ENCODE data around the gene SNAPC2. TPM values are rescaled to one million over a fixed set of nuclear protein-coding genes. Genes with fewer than 3 reads are reported as not detected.
A peak's percentile ranks its signal among the peaks of the same experiment; 100 is the strongest.

Gene SNAPC2
- total and polyA plus RNA-seq, 2 of the 13 experiments (the other 11 are each of a cell fraction or from before 2014, with no cell fraction given) = 10.2 to 12.7 TPM

DNA sequence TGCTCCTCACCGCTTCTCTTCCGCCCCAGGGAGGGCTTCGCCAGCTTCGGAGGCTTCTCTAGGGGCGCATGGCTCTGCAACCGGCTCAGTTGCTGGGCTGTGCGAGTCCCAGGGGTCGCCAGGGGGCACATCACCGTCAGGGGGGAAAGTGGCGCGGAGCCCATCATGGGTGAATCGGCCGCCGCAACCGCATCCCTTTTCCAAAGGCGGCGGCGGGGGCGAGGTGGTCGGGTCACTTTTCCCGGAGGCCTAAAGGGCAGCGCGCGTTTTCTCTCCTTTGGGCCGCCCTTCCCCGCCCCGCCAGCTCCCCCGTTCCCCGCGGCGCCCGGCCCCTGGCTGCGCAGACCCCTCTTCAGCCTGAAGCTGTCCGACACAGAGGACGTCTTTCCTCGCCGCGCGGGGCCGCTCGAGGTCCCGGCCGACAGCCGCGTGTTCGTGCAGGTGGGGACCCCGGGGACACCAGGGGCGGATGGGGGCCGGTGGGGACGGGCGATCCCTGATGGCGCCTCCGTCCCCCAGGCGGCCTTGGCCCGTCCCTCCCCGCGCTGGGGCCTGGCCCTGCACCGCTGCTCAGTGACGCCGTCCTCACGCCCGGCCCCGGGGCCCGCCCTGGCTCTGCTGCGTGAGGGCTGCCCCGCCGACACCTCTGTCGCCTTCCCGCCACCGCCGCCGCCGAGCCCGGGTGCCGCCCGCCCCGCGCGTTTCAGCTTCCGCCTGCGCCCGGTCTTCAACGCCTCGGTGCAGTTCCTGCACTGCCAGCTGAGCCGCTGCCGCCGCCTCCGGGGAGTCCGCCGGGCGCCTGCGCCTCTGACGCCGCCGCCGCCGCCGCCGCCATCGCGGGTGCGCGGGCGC lies 3.8 kb upstream of the SNAPC2 start (continued):
- TF ChIP-seq, protein P1, sequence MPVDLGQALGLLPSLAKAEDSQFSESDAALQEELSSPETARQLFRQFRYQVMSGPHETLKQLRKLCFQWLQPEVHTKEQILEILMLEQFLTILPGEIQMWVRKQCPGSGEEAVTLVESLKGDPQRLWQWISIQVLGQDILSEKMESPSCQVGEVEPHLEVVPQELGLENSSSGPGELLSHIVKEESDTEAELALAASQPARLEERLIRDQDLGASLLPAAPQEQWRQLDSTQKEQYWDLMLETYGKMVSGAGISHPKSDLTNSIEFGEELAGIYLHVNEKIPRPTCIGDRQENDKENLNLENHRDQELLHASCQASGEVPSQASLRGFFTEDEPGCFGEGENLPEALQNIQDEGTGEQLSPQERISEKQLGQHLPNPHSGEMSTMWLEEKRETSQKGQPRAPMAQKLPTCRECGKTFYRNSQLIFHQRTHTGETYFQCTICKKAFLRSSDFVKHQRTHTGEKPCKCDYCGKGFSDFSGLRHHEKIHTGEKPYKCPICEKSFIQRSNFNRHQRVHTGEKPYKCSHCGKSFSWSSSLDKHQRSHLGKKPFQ (CRISPR knock-in tag; IDR thresholded peaks at IDR 0.05; ENCODE audit: insufficient replicate concordance) = peak; percentile 24
- TF ChIP-seq, protein P2, sequence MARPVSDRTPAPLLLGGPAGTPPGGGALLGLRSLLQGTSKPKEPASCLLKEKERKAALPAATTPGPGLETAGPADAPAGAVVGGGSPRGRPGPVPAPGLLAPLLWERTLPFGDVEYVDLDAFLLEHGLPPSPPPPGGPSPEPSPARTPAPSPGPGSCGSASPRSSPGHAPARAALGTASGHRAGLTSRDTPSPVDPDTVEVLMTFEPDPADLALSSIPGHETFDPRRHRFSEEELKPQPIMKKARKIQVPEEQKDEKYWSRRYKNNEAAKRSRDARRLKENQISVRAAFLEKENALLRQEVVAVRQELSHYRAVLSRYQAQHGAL (CRISPR knock-in tag; IDR thresholded peaks at IDR 0.05; ENCODE audit: not compliant biosample characterization) = no peak
- TF ChIP-seq MYC (CRISPR knock-in tag; IDR thresholded peaks at IDR 0.05; ENCODE audit: borderline replicate concordance) = peak; percentile 48
- TF ChIP-seq, protein P3, sequence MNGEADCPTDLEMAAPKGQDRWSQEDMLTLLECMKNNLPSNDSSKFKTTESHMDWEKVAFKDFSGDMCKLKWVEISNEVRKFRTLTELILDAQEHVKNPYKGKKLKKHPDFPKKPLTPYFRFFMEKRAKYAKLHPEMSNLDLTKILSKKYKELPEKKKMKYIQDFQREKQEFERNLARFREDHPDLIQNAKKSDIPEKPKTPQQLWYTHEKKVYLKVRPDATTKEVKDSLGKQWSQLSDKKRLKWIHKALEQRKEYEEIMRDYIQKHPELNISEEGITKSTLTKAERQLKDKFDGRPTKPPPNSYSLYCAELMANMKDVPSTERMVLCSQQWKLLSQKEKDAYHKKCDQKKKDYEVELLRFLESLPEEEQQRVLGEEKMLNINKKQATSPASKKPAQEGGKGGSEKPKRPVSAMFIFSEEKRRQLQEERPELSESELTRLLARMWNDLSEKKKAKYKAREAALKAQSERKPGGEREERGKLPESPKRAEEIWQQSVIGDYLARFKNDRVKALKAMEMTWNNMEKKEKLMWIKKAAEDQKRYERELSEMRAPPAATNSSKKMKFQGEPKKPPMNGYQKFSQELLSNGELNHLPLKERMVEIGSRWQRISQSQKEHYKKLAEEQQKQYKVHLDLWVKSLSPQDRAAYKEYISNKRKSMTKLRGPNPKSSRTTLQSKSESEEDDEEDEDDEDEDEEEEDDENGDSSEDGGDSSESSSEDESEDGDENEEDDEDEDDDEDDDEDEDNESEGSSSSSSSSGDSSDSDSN (CRISPR knock-in tag; IDR thresholded peaks at IDR 0.05) = peak; percentile 76
- TF ChIP-seq ZSCAN21 (CRISPR knock-in tag; IDR thresholded peaks at IDR 0.05; ENCODE audit: borderline replicate concordance) = peak; percentile 67; the same call in 1 of the 2 replicates
- TF ChIP-seq HMG20A (CRISPR knock-in tag; IDR thresholded peaks at IDR 0.05; ENCODE audit: borderline replicate concordance) = no peak
- no peak for TF ChIP-seq FOXA3 (CRISPR knock-in tag; IDR thresholded peaks at IDR 0.05)
- no peak for TF ChIP-seq ZFP36L2 (CRISPR knock-in tag; IDR thresholded peaks at IDR 0.05)
- TF ChIP-seq, protein P4, sequence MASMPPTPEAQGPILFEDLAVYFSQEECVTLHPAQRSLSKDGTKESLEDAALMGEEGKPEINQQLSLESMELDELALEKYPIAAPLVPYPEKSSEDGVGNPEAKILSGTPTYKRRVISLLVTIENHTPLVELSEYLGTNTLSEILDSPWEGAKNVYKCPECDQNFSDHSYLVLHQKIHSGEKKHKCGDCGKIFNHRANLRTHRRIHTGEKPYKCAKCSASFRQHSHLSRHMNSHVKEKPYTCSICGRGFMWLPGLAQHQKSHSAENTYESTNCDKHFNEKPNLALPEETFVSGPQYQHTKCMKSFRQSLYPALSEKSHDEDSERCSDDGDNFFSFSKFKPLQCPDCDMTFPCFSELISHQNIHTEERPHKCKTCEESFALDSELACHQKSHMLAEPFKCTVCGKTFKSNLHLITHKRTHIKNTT (CRISPR knock-in tag; IDR thresholded peaks at IDR 0.05) = no peak
- TF ChIP-seq, protein P5, sequence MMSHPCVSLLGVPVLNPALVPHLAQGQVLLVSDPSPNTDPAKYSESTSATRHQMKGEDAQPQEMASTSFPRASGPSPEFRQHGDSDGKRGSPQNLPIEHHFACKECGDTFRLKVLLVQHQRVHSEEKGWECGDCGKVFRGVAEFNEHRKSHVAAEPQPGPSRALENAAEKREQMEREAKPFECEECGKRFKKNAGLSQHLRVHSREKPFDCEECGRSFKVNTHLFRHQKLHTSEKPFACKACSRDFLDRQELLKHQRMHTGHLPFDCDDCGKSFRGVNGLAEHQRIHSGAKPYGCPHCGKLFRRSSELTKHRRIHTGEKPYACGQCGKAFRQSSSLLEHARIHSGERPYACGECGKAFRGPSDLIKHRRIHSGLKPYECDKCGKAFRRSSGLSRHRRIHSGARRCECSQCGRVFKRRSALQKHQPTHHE (CRISPR knock-in tag; IDR thresholded peaks at IDR 0.05; ENCODE audit: borderline replicate concordance) = no peak; the same call in 1 of the 2 replicates
- no peak for TF ChIP-seq ZNF547 (CRISPR knock-in tag; IDR thresholded peaks at IDR 0.05)
- no peak for TF ChIP-seq ZNF567 (CRISPR knock-in tag; IDR thresholded peaks at IDR 0.05; ENCODE audit: borderline replicate concordance)
- TF ChIP-seq STAG1 (CRISPR knock-in tag; IDR thresholded peaks at IDR 0.05) = no peak
- TF ChIP-seq, protein P6, sequence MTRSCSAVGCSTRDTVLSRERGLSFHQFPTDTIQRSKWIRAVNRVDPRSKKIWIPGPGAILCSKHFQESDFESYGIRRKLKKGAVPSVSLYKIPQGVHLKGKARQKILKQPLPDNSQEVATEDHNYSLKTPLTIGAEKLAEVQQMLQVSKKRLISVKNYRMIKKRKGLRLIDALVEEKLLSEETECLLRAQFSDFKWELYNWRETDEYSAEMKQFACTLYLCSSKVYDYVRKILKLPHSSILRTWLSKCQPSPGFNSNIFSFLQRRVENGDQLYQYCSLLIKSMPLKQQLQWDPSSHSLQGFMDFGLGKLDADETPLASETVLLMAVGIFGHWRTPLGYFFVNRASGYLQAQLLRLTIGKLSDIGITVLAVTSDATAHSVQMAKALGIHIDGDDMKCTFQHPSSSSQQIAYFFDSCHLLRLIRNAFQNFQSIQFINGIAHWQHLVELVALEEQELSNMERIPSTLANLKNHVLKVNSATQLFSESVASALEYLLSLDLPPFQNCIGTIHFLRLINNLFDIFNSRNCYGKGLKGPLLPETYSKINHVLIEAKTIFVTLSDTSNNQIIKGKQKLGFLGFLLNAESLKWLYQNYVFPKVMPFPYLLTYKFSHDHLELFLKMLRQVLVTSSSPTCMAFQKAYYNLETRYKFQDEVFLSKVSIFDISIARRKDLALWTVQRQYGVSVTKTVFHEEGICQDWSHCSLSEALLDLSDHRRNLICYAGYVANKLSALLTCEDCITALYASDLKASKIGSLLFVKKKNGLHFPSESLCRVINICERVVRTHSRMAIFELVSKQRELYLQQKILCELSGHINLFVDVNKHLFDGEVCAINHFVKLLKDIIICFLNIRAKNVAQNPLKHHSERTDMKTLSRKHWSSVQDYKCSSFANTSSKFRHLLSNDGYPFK (CRISPR knock-in tag; IDR thresholded peaks at IDR 0.05; ENCODE audit: borderline replicate concordance) = 0 out of 2 replicates have a peak, but pooled peaks have one; percentile 30
- no peak for TF ChIP-seq ZNF292 (CRISPR knock-in tag; IDR thresholded peaks at IDR 0.05; ENCODE audit: borderline replicate concordance, low read depth)
- TF ChIP-seq HOXA3 (CRISPR knock-in tag; IDR thresholded peaks at IDR 0.05) = peak; percentile 75
- TF ChIP-seq KLF6 (CRISPR knock-in tag; IDR thresholded peaks at IDR 0.05) = no peak
